Neutrophil (primary cell): ENCODE data around the gene LMBRD2.

Experiments used
- H3K27ac ChIP-seq: fragments of 200-600 bp; sonication (generic); 2 replicates; pipeline ENCODE4 v1.5.1; 2016; ENCODE audit warnings: mild to moderate bottlenecking, moderate library complexity
- H3K27me3 ChIP-seq: fragments of 200-600 bp; sonication (generic); 2 replicates; pipeline ENCODE4 v1.6.0; 2016; ENCODE audit warnings: mild to moderate bottlenecking
- H3K36me3 ChIP-seq: fragments of 200-600 bp; sonication (generic); 2 replicates; pipeline ENCODE4 v1.5.1; 2017
- H3K4me1 ChIP-seq, 2 experiments: fragments of 200-600 bp in 1 of 2; sonication (generic) in 1 of 2; 1 replicate in 1 of 2; 2 replicates in 1 of 2; pipeline versions ENCODE4 v1.5.1 to v1.6.1; 2013 to 2016; ENCODE audit warnings: low read depth in 1 of 2, low read length in 1 of 2, mild to moderate bottlenecking in 1 of 2, moderate library complexity in 1 of 2; ENCODE audit not compliant: control insufficient read depth in 1 of 2, insufficient read depth in 1 of 2
- H3K4me3 ChIP-seq, 2 experiments: fragments of 200-600 bp in 1 of 2; sonication (generic) in 1 of 2; 1 replicate in 1 of 2; 2 replicates in 1 of 2; pipeline ENCODE4 v1.5.1; 2013 to 2016; ENCODE audit warnings: low read depth in 1 of 2, low read length in 1 of 2, mild to moderate bottlenecking in 1 of 2, moderate library complexity in 1 of 2
- H3K9me3 ChIP-seq: fragments of 200-600 bp; sonication (generic); 2 replicates; pipeline ENCODE4 v1.5.1; 2016
- TF ChIP-seq, protein P1 (sequence below): fragments of 200-600 bp; sonication (generic); IDR thresholded peaks from 2 replicates; pipeline ENCODE4 v1.5.1; 2016; ENCODE audit warnings: antibody characterized with exemption

The LMBRD2 gene

GRCh38 chr5:36073595-36074216 lies 78.0 kb downstream of the LMBRD2 start:
- no peak overlapping the region for H3K4me3 ChIP-seq
- H3K9me3 ChIP-seq = no peaks in the 10 kb centered on the region
- TF ChIP-seq, protein P1, sequence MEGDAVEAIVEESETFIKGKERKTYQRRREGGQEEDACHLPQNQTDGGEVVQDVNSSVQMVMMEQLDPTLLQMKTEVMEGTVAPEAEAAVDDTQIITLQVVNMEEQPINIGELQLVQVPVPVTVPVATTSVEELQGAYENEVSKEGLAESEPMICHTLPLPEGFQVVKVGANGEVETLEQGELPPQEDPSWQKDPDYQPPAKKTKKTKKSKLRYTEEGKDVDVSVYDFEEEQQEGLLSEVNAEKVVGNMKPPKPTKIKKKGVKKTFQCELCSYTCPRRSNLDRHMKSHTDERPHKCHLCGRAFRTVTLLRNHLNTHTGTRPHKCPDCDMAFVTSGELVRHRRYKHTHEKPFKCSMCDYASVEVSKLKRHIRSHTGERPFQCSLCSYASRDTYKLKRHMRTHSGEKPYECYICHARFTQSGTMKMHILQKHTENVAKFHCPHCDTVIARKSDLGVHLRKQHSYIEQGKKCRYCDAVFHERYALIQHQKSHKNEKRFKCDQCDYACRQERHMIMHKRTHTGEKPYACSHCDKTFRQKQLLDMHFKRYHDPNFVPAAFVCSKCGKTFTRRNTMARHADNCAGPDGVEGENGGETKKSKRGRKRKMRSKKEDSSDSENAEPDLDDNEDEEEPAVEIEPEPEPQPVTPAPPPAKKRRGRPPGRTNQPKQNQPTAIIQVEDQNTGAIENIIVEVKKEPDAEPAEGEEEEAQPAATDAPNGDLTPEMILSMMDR = no peak
- H3K36me3 ChIP-seq = no peaks in the 10 kb centered on the region
- H3K27ac ChIP-seq = no peak overlapping the region
- H3K27me3 ChIP-seq = no peaks in the 10 kb centered on the region
- H3K4me1 ChIP-seq = peaks cover 14 to 20% of the 10 kb centered on the region in 2 experiments

- Histone ChIP-seq H3K27ac (no peak overlapping the region), H3K4me3 (no peak overlapping the region), H3K9me3 (no peaks in the 10 kb centered on the region), H3K27me3 (no peaks in the 10 kb centered on the region), H3K36me3 (no peaks in the 10 kb centered on the region), H3K4me1 (peaks cover 31 to 37% of the 10 kb centered on the region in 2 experiments)
- TF ChIP-seq, protein P1 = no peak
These were observed 80.8 kb downstream of the LMBRD2 start for GRCh38 chr5:36070687-36071571.

GRCh38 chr5:36068751-36069281 lies 82.9 kb downstream of the LMBRD2 start:
- peaks cover 30 to 37% of the 10 kb centered on the region in 2 experiments for H3K4me1 ChIP-seq
- no peaks in the 10 kb centered on the region for H3K9me3 ChIP-seq
- TF ChIP-seq, protein P1 = no peak
- H3K27me3 ChIP-seq = no peaks in the 10 kb centered on the region
- no peaks in the 10 kb centered on the region for H3K36me3 ChIP-seq
- no peak overlapping the region for H3K27ac ChIP-seq
- H3K4me3 ChIP-seq = no peak overlapping the region

- H3K27ac ChIP-seq = no peak within 1 kb of the TSS
- TF ChIP-seq, protein P1 = no peak
- peak within 1 kb of the TSS; percentile 15 to 33 for H3K4me3 ChIP-seq
- no peaks in the 10 kb centered on the region for H3K27me3 ChIP-seq
- no peaks in the 10 kb centered on the region for H3K9me3 ChIP-seq
- no peaks in the 10 kb centered on the region for H3K36me3 ChIP-seq
- peaks cover 25 to 31% of the 10 kb centered on the region in 2 experiments for H3K4me1 ChIP-seq
These were observed 85.0 kb downstream of the LMBRD2 start, which contains the start of gene UGT3A2 for GRCh38 chr5:36066540-36067210. Gene UGT3A2 (minus strand): TSS chr5:36066882. CDS start chr5:36066789, 93 bp downstream.

DNA sequence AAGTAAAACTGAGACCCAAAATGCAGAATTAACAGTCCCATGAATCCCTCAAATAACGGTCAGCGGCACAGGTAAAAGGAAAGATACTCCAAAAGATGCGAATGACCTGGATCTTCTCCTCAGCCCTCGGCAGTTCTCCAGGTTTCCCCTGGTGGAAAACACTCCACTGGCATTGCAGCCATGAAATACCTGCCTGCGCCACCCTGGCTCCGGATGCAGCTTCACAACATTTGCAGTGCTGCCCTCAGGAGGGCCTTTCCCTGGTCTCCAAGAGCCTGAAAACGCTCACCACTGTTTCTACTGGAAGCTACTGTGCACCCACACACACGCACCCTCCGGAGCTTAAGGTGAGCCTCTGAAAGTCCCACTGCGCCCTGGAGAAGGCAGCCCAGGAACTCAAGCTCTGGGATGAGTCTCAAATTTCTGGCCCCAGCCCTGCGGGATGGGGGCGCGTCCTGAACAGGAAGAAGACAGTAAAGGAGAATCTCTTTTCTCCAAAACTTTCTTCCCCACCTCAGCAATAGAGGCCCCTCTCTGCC lies 85.6 kb downstream of the LMBRD2 start:
- no peak overlapping the region for H3K4me3 ChIP-seq
- TF ChIP-seq, protein P1 = no peak
- H3K4me1 ChIP-seq = peaks cover 21 to 25% of the 10 kb centered on the region in 2 experiments
- no peak overlapping the region for H3K27ac ChIP-seq
- no peaks in the 10 kb centered on the region for H3K36me3 ChIP-seq
- H3K9me3 ChIP-seq = no peaks in the 10 kb centered on the region
- no peaks in the 10 kb centered on the region for H3K27me3 ChIP-seq
